Lower leg skin (tissue), 4 donors: ENCODE results near the gene RNF31. TPM values are rescaled to one million over a fixed set of nuclear protein-coding genes. Genes with fewer than 3 reads are reported as not detected.

Experiments
- DNase-seq, 2 donors: peaks; one replicate each; pipeline ENCODE4 v3.0.0-alpha.2; 2019; ENCODE audit warnings: low spot score in 2 of 2
- H3K4me3 ChIP-seq: fragments of 200-600 bp; sonication (generic); 2 replicates; pipeline ENCODE4 v1.5.1; 2017; ENCODE audit warnings: mild to moderate bottlenecking, low read depth; ENCODE audit not compliant: poor library complexity, severe bottlenecking
- CTCF ChIP-seq, 3 donors: fragments of 450-650 bp; IDR thresholded peaks; one replicate each; pipeline ENCODE4 v1.5.1; 2016; ENCODE audit warnings: antibody characterized with exemption in 3 of 3, mild to moderate bottlenecking in 3 of 3, moderate library complexity in 2 of 3
- POLR2A ChIP-seq, 2 donors: fragments of 450-650 bp; IDR thresholded peaks; one replicate each; pipeline ENCODE4 v1.6.1; 2016 to 2017; ENCODE audit warnings: antibody characterized with exemption in 2 of 2, mild to moderate bottlenecking in 1 of 2, moderate library complexity in 1 of 2
- WGBS, 2 donors: methylation state at CpG; one replicate each; pipeline ENCODE4 v1.1.5; 2018; 5-methylcytosine and 5-hydroxymethylcytosine counted together
- intact Hi-C: fragments of 100-400 bp; cut with DNase I; formaldehyde crosslinking; loops from one replicate; pipeline ENCODE4 v1.15.0; 2023; ENCODE audit warnings: low total_unique reads
- total RNA-seq, 4 donors: library from RNA; depleted of rRNA; stranded (reverse); fragments of >200 nt; gene quantifications; one replicate each; pipeline ENCODE4 v1.1.0, GENCODE V29; 2016

Gene RNF31
- total RNA-seq, 4 donors from 2014 or later: 53.1 to 98.6 (median 77.3) TPM

- no peak for TF ChIP-seq POLR2A (IDR thresholded peaks at IDR 0.05)
- TF ChIP-seq CTCF (IDR thresholded peaks at IDR 0.05): no peak
- DNase-seq: no peak
- H3K4me3 ChIP-seq: no peak overlapping the region
- 58 to 63% methylated on average over 16 to 18 of the region's 18 CpGs for WGBS, 2 donors
- intact Hi-C loops: no loop called here
Measured at GRCh38 chr14:24179961-24180796, 32.9 kb downstream of the RNF31 start.

- no peak for TF ChIP-seq CTCF (IDR thresholded peaks at IDR 0.05)
- no peak for TF ChIP-seq POLR2A (IDR thresholded peaks at IDR 0.05)
- intact Hi-C loops: no loop called here
- DNase-seq: no peak
- H3K4me3 ChIP-seq: no peak overlapping the region
- WGBS, 2 donors: 88 to 91% methylated on average over 17 to 19 of the region's 19 CpGs
Measured at GRCh38 chr14:24181371-24182077, 34.2 kb downstream of the RNF31 start.

- H3K4me3 ChIP-seq: no peak overlapping the region
- intact Hi-C loops: no loop called here
- DNase-seq: no peak
- TF ChIP-seq POLR2A (IDR thresholded peaks at IDR 0.05) (no peak), CTCF (IDR thresholded peaks at IDR 0.05) (no peak)
- 84 to 89% methylated on average over 12 to 14 of the region's 14 CpGs for WGBS, 2 donors
Measured at GRCh38 chr14:24182110-24182882, 35.0 kb downstream of the RNF31 start.

GRCh38 chr14:24183014-24183481, 35.8 kb downstream of the RNF31 start:
- no peak for DNase-seq
- 89 to 97% methylated on average over 11 to 15 of the region's 15 CpGs for WGBS, 2 donors
- no peak overlapping the region for H3K4me3 ChIP-seq
- intact Hi-C loops: no loop called here
- TF ChIP-seq POLR2A (IDR thresholded peaks at IDR 0.05): no peak
- TF ChIP-seq CTCF (IDR thresholded peaks at IDR 0.05): no peak

GRCh38 chr14:24184104-24184970, 37.0 kb downstream of the RNF31 start:
- WGBS, 2 donors: 86 to 87% methylated on average over 15 to 19 of the region's 19 CpGs
- no peak for TF ChIP-seq POLR2A (IDR thresholded peaks at IDR 0.05)
- TF ChIP-seq CTCF (IDR thresholded peaks at IDR 0.05): no peak
- no peak for DNase-seq
- intact Hi-C loops: no loop called here
- H3K4me3 ChIP-seq: no peak overlapping the region
